AG04449 (cell line): ENCODE results near the gene FGF22.

Experiments
- CTCF ChIA-PET: fragments of 350-600 bp; formaldehyde crosslinking; extraction: SDS; loops from one replicate; lab custom pipeline; 2021; ENCODE audit warnings: antibody characterized with exemption; lab: Yijun Ruan, JAX
- POLR2A ChIA-PET: fragments of 400-600, 350-600 bp; formaldehyde crosslinking; extraction: SDS; loops from one replicate; lab custom pipeline; 2020; ENCODE audit warnings: antibody characterized with exemption, inconsistent platforms; lab: Yijun Ruan, JAX
- DNase-seq: peaks from one replicate; pipeline ENCODE4 v3.0.0-alpha.2; 2010; ENCODE audit warnings: low read depth, low spot score
- H3K4me3 ChIP-seq: 2 replicates; pipeline ENCODE4 v1.5.1; 2011; ENCODE audit warnings: low read depth, mild to moderate bottlenecking, control low read depth, low read length
- TF ChIP-seq, protein P1 (sequence below): IDR thresholded peaks from one replicate; pipeline ENCODE4 v1.5.1; 2011; ENCODE audit warnings: mild to moderate bottlenecking, moderate library complexity, low read length, control low read depth, inconsistent platforms; ENCODE audit not compliant: insufficient read depth; ENCODE audit errors: missing control alignments

The FGF22 gene

DNA sequence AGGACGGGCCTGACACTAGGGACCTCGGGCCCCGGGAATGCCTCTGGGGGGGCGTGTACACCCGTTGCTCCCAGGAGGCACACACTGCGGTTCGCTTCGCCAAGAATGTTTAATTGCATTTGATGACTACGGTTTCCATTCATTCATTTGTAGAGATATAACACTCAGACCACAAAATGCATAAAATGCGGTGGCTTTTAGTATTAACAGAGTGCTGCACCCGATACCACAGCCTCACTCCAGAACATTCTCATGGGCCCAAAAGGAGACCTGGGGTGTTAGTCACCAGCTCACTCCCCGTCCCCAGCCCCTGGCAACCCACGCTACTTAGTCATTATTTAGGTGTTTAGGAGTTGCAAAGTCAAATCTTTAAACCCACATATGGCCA lies 28.2 kb upstream of the FGF22 start:
- POLR2A ChIA-PET, result interaction anchor here (0.6 to 1.0 kb wide), 2 partner anchors 25 to 1929 kb away, joined by 3 read pairs; no protein-coding TSS in a partner anchor
- CTCF ChIA-PET, result interaction anchor here (1.3 to 2.6 kb wide), 2 partner anchors 27 to 101 kb away, joined by 3 to 11 read pairs; no protein-coding TSS in a partner anchor
- no peak overlapping the region for H3K4me3 ChIP-seq
- TF ChIP-seq, protein P1, sequence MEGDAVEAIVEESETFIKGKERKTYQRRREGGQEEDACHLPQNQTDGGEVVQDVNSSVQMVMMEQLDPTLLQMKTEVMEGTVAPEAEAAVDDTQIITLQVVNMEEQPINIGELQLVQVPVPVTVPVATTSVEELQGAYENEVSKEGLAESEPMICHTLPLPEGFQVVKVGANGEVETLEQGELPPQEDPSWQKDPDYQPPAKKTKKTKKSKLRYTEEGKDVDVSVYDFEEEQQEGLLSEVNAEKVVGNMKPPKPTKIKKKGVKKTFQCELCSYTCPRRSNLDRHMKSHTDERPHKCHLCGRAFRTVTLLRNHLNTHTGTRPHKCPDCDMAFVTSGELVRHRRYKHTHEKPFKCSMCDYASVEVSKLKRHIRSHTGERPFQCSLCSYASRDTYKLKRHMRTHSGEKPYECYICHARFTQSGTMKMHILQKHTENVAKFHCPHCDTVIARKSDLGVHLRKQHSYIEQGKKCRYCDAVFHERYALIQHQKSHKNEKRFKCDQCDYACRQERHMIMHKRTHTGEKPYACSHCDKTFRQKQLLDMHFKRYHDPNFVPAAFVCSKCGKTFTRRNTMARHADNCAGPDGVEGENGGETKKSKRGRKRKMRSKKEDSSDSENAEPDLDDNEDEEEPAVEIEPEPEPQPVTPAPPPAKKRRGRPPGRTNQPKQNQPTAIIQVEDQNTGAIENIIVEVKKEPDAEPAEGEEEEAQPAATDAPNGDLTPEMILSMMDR, result no peak
- DNase-seq, result peak; percentile 96

DNA sequence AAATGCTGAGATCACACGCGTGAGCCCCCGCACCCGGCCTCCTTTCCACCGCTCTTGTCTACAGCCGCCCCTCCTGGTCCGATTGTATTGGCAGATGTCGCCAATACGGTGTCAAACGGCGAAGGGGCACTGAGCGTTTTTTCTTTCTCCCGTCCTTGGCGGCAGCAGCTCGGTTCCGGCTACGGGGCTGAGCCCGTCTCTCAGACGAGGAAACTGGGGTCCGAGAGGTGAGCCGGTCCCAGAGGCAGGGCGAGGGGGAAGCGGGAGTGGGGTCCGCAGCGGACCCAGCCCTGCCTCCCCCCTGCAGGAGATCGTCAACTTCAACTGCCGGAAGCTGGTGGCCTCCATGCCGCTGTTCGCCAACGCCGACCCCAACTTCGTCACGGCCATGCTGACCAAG lies 26.7 kb upstream of the FGF22 start:
- TF ChIP-seq, protein P1, result no peak
- ChIA-PET CTCF (interaction anchor here (1.0 kb wide), 1 partner anchor 18 kb away, joined by 4 read pairs; no protein-coding TSS in a partner anchor), POLR2A (interaction anchor here (0.7 to 1.2 kb wide), 2 partner anchors 10 to 36 kb away, joined by 3 to 4 read pairs; no protein-coding TSS in a partner anchor)
- DNase-seq, result no peak
- no peak overlapping the region for H3K4me3 ChIP-seq

DNA sequence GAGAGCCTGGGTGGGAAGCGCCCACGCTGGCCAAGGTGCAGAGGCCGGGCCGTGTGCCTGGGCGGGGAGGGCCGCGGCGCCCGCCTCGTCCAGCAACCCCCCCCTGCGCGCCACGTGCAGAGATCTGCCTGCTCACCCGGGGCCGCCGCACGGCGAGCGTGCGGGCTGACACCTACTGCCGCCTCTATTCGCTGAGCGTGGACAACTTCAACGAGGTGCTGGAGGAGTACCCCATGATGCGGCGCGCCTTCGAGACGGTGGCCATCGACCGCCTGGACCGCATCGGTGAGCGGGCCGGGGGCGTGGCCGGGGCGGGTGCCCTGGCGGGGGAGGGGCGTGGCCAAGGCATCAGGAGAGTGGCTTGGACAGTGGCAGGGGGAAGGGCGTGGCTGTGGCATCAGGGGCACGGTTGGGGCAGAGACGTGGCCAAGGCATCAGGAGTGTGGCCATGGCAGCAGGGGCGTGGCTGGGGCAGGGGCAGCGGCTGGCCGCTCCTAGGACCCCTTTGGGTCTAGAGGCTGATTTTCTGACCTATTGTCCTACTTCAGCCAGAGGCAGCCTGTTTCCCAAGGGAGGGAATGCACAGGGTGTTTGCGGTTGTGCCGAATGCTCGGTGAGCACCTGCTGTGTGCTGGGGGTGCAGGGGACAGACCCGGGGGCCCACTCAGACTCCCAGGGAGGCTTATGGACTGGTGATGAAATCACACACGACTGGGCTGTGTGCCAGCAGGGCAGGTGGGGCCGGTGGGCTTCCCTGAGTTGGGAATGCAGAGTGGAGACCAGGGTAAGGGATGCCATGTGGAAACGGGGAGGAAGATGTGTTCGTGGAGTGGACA lies 25.7 kb upstream of the FGF22 start:
- POLR2A ChIA-PET, result no interaction called here
- DNase-seq, result no peak
- TF ChIP-seq, protein P1, result no peak
- CTCF ChIA-PET, result no interaction called here
- H3K4me3 ChIP-seq, result no peak overlapping the region

DNA sequence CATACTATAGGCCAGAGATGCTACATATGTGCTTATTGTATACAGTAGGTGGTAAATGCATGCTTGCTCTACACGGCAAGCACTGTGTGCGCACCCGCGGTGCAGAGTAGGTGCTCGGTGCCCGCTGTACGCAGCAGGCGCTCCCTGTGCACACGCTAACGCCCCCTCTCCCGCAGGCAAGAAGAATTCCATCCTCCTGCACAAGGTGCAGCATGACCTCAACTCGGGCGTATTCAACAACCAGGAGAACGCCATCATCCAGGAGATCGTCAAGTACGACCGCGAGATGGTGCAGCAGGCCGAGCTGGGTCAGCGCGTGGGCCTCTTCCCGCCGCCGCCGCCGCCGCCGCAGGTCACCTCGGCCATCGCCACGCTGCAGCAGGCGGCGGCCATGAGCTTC lies 24.1 kb upstream of the FGF22 start:
- DNase-seq, result no peak
- TF ChIP-seq, protein P1, result no peak
- no peak overlapping the region for H3K4me3 ChIP-seq
- CTCF ChIA-PET, result no interaction called here
- POLR2A ChIA-PET, result no interaction called here

DNA sequence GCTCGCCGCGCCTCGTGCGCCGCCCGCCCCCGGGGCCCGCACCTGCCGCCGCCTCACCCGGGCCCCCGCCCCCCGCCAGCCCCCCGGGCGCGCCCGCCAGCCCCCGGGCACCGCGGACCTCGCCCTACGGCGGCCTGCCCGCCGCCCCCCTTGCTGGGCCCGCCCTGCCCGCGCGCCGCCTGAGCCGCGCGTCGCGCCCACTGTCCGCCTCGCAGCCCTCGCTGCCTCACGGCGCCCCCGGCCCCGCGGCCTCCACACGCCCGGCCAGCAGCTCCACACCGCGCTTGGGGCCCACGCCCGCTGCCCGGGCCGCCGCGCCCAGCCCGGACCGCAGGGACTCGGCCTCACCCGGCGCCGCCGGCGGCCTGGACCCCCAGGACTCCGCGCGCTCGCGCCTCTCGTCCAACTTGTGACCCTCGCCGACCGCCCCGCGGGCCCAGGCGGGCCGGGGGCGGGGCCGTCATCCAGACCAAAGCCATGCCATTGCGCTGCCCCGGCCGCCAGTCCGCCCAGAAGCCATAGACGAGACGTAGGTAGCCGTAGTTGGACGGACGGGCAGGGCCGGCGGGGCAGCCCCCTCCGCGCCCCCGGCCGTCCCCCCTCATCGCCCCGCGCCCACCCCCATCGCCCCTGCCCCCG lies 23.5 kb upstream of the FGF22 start:
- no peak for DNase-seq
- ChIA-PET POLR2A (no interaction called here), CTCF (interaction anchor here (0.6 kb wide), 1 partner anchor 32 kb away, joined by 3 read pairs; no protein-coding TSS in a partner anchor)
- no peak overlapping the region for H3K4me3 ChIP-seq
- TF ChIP-seq, protein P1, result no peak
